C4-2B (cell line): ENCODE data around the gene CFI.

Experiments used
- ZFX ChIP-seq: fragments of 450-650 bp; IDR thresholded peaks from 2 replicates; pipeline ENCODE4 v1.6.1; 2017
- TF ChIP-seq, protein P1 (sequence below): fragments of 450-650 bp; conservative IDR thresholded peaks from 2 replicates; pipeline ENCODE4 v1.5.1; 2017; ENCODE audit warnings: mild to moderate bottlenecking

DNA sequence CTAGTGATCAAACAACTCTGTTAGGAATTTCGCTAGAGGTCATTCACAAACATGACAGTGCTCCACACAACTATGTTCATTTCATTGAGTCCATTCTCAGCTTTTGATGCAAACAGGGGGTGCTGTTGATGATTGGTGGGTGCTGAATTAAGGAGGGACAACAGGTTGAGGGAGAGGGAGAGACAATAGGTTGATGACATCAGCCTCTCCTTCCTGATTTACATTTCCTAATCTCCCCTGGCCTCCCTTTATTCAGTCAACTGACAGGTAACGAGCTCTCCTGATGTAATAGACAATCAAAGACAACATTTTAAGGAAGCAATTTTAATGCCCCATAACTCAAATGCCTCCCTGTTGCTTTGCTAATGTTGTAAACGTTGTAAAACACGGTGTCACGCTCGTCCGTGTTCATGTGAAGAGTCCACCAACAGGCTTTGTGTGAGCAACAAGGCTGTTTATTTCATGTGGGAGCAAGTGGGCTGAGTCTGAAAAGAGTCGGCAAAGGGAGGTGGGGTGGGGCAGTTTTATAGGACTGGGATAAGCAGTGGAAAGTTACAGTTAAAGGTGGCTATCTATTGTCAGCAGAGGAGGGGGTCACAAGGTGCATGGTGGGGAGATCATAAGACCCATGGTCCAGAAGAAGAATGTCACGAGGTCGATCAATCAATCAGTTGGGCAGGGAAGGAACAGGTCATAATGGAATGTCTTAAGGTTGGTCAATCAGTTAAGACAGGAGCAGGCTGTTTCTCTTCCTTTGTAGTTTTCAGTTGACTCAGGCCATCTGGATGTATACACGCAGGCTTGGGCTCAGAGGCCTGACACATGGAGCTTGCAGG lies 9.0 kb upstream of the CFI start:
- TF ChIP-seq, protein P1, sequence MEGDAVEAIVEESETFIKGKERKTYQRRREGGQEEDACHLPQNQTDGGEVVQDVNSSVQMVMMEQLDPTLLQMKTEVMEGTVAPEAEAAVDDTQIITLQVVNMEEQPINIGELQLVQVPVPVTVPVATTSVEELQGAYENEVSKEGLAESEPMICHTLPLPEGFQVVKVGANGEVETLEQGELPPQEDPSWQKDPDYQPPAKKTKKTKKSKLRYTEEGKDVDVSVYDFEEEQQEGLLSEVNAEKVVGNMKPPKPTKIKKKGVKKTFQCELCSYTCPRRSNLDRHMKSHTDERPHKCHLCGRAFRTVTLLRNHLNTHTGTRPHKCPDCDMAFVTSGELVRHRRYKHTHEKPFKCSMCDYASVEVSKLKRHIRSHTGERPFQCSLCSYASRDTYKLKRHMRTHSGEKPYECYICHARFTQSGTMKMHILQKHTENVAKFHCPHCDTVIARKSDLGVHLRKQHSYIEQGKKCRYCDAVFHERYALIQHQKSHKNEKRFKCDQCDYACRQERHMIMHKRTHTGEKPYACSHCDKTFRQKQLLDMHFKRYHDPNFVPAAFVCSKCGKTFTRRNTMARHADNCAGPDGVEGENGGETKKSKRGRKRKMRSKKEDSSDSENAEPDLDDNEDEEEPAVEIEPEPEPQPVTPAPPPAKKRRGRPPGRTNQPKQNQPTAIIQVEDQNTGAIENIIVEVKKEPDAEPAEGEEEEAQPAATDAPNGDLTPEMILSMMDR, result no peak
- no peak for TF ChIP-seq ZFX
